ENCODE data around the gene APCDD1L.

DNA sequence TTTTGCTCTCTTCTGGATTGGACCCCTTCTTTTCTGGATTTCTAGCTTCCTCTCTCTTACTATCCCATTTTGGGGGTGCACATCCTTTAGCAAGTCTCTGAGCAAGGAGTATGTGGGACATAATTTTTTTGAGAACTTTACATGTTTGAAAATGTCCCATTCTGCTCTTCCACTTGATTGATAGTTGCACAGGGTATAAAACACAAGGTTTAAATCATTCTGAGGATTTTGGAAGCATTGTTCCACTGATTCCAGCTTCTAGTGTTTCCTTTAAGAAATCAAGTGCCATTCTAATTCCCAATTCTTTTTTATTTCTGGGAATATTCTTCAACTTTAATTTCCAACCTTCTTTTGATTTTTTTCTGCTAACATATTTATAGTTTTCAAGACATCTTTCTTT lies 60.7 kb downstream of the APCDD1L start:
- TF ChIP-seq, protein P1, sequence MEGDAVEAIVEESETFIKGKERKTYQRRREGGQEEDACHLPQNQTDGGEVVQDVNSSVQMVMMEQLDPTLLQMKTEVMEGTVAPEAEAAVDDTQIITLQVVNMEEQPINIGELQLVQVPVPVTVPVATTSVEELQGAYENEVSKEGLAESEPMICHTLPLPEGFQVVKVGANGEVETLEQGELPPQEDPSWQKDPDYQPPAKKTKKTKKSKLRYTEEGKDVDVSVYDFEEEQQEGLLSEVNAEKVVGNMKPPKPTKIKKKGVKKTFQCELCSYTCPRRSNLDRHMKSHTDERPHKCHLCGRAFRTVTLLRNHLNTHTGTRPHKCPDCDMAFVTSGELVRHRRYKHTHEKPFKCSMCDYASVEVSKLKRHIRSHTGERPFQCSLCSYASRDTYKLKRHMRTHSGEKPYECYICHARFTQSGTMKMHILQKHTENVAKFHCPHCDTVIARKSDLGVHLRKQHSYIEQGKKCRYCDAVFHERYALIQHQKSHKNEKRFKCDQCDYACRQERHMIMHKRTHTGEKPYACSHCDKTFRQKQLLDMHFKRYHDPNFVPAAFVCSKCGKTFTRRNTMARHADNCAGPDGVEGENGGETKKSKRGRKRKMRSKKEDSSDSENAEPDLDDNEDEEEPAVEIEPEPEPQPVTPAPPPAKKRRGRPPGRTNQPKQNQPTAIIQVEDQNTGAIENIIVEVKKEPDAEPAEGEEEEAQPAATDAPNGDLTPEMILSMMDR (IDR thresholded peaks at IDR 0.05; ENCODE audit: insufficient read depth, low read length, poor library complexity, severe bottlenecking), result no peak
- no peak for TF ChIP-seq EZH2phosphoT487 (conservative IDR thresholded peaks at IDR 0.05; ENCODE audit: low read length)
